Activated T-helper 2 cell treated with anti-CD3 and anti-CD28 coated beads, Interferon-gamma antibody, Interleukin-2, Interleukin-4, amounts not matched to agents 10 μg/mL and 5 μg/mL and 100 μg/mL, durations not matched to agents 14 hours and 24 hours and 36 hours (primary cell): ENCODE data around the gene KRTAP5-6. TPM values are rescaled to one million over a fixed set of nuclear protein-coding genes. Genes with fewer than 3 reads are reported as not detected.

ENCODE experiments used
- total RNA-seq: library from RNA; stranded (reverse); gene quantifications from 2 replicates; pipeline ENCODE4 v1.2.3, GENCODE V29; 2022

The KRTAP5-6 gene
- total RNA-seq, 1 donor from 2014 or later, result not detected

Other genes starting within 250 kb of the KRTAP5-6 start
- 23.1 and 23.3 TPM in 2 replicates for gene MOB2, start 210.4 kb upstream of the KRTAP5-6 start, total RNA-seq
- 1.2 and 1.8 TPM in 2 replicates for gene DUSP8, start 124.9 kb upstream of the KRTAP5-6 start, total RNA-seq
- not detected in 2 replicates for gene KRTAP5-1, start 111.9 kb upstream of the KRTAP5-6 start, total RNA-seq
- not detected in 2 replicates for gene KRTAP5-2, start 98.9 kb upstream of the KRTAP5-6 start, total RNA-seq
- gene KRTAP5-3, start 88.7 kb upstream of the KRTAP5-6 start, total RNA-seq, result not detected in 2 replicates
- not detected in 2 replicates for gene KRTAP5-4, start 75.1 kb upstream of the KRTAP5-6 start, total RNA-seq
- not detected in 2 replicates for gene KRTAP5-5, start 67.4 kb upstream of the KRTAP5-6 start, total RNA-seq
- 0.14 and 0.34 TPM in 2 replicates for gene IFITM10, start 53.4 kb downstream of the KRTAP5-6 start, total RNA-seq
- gene CTSD, start 66.7 kb downstream of the KRTAP5-6 start, total RNA-seq, result 73.5 and 76.3 TPM in 2 replicates
- not detected in 2 replicates for gene SYT8, start 137.8 kb downstream of the KRTAP5-6 start, total RNA-seq
- 0.27 TPM in 1 of 2 replicates, not detected in the other for gene TNNI2, start 141.8 kb downstream of the KRTAP5-6 start, total RNA-seq
- 442 and 449 TPM in 2 replicates for gene LSP1, start 155.9 kb downstream of the KRTAP5-6 start, total RNA-seq
- gene PRR33, start 194.7 kb downstream of the KRTAP5-6 start, total RNA-seq, result 0.05 TPM in 1 of 2 replicates, not detected in the other
- gene TNNT3, start 222.5 kb downstream of the KRTAP5-6 start, total RNA-seq, result 2.0 and 2.9 TPM in 2 replicates